HG02588 (cell line): Measurements from ENCODE around the gene SIK2.

Experiments
- ATAC-seq: cut with Tn5 transposase; IDR thresholded peaks from one replicate; pipeline ENCODE4 v1.9.1; 2021; ENCODE audit warnings: mild to moderate bottlenecking, moderate library complexity; ENCODE audit not compliant: unreplicated experiment

Gene SIK2

GRCh38 chr11:111778047-111778558, 175.9 kb downstream of the SIK2 start:
- ATAC-seq, result no peak

- ATAC-seq, result no peak
Measured at GRCh38 chr11:111779118-111779517, 176.9 kb downstream of the SIK2 start.
